Tibial nerve (tissue), 4 donors: ENCODE results near the gene MAP1LC3B2. TPM values are rescaled to one million over a fixed set of nuclear protein-coding genes. Genes with fewer than 3 reads are reported as not detected.
"Not testable (repeated sequence)": the region's sequence is repeated elsewhere in the genome, so short reads cannot be mapped to it uniquely, and the experiment has no call there.

ENCODE experiments used
- DNase-seq, 2 donors: peaks; one replicate each; pipeline ENCODE4 v3.0.0-alpha.2; 2019; ENCODE audit warnings: low spot score in 2 of 2
- H3K27ac ChIP-seq, 4 donors: fragments of 200-600 bp; sonication (generic) in 3 of 4; one replicate each; pipeline ENCODE4 v1.5.1; 2017 to 2019; ENCODE audit warnings: mild to moderate bottlenecking in 1 of 4
- H3K27me3 ChIP-seq, 2 donors: fragments of 200-600 bp; sonication (generic) in 1 of 2; one replicate each; pipeline versions ENCODE4 v1.5.1 to v1.6.0; 2017 to 2019
- H3K36me3 ChIP-seq, 3 donors: fragments of 200-600 bp; sonication (generic); one replicate each; pipeline ENCODE4 v1.5.1; 2018 to 2019
- H3K4me1 ChIP-seq, 4 donors: fragments of 200-600 bp; sonication (generic) in 3 of 4; one replicate each; pipeline ENCODE4 v1.5.1; 2017 to 2019
- H3K4me3 ChIP-seq, 4 donors: fragments of 200-600 bp; sonication (generic) in 3 of 4; one replicate each; pipeline ENCODE4 v1.5.1; 2017 to 2019; ENCODE audit warnings: mild to moderate bottlenecking in 1 of 4, moderate library complexity in 1 of 4
- H3K9me3 ChIP-seq, 4 donors: fragments of 200-600 bp; sonication (generic) in 3 of 4; one replicate each; pipeline ENCODE4 v1.5.1; 2017 to 2019
- CTCF ChIP-seq, 5 experiments: fragments of 200-600 bp in 3 of 5; fragments of 450-650 bp in 2 of 5; sonication (generic) in 3 of 5; IDR thresholded peaks; one replicate each; pipeline ENCODE4 v1.5.1; 2016 to 2019; ENCODE audit warnings: antibody characterized with exemption in 5 of 5, mild to moderate bottlenecking in 3 of 5, moderate library complexity in 2 of 5
- EP300 ChIP-seq, 2 donors: sonication (generic); formaldehyde crosslinking; IDR thresholded peaks; one replicate each; pipeline ENCODE4 v1.6.1; 2017; ENCODE audit warnings: antibody characterized with exemption in 2 of 2, mild to moderate bottlenecking in 1 of 2
- POLR2A ChIP-seq, 2 donors: fragments of 450-650 bp; IDR thresholded peaks; one replicate each; pipeline ENCODE4 v1.6.1; 2017; ENCODE audit warnings: antibody characterized with exemption in 2 of 2, mild to moderate bottlenecking in 2 of 2, moderate library complexity in 2 of 2
- WGBS, 2 donors: methylation state at CpG; one replicate each; pipeline ENCODE4 v1.1.5; 2018; 5-methylcytosine and 5-hydroxymethylcytosine counted together
- total RNA-seq, 4 donors: library from RNA; depleted of rRNA; stranded (reverse); fragments of >200 nt; gene quantifications; one replicate each; pipeline ENCODE4 v1.1.0, GENCODE V29; 2016

Gene MAP1LC3B2
- total RNA-seq, 4 donors from 2014 or later, result 0.98 to 1.7 TPM; not detected in 2

- H3K9me3 ChIP-seq, result peaks cover 0 to 15% (median 2%) of the 10 kb centered on the region in 4 donors
Measured at GRCh38 chr12:116565963-116566362, 6.8 kb downstream of the MAP1LC3B2 start.

GRCh38 chr12:116568203-116568602, 9.0 kb downstream of the MAP1LC3B2 start:
- peaks cover 0 to 10% (median 2%) of the 10 kb centered on the region in 4 donors for H3K9me3 ChIP-seq
- no peak overlapping the region for H3K4me3 ChIP-seq
- no peak for TF ChIP-seq POLR2A (IDR thresholded peaks at IDR 0.05)
- TF ChIP-seq CTCF (IDR thresholded peaks at IDR 0.05), result no peak
- no peak for TF ChIP-seq EP300 (IDR thresholded peaks at IDR 0.05)
- no peaks in the 10 kb centered on the region for H3K27me3 ChIP-seq
- 85 to 89% methylated on average over 2 of the region's 2 CpGs for WGBS, 2 donors
- no peaks in the 10 kb centered on the region for H3K36me3 ChIP-seq
- H3K27ac ChIP-seq, result no peak overlapping the region
- no peak for DNase-seq
- H3K4me1 ChIP-seq, result no peaks in the 10 kb centered on the region

More at GRCh38 chr12:116565963-116566362, 6.8 kb downstream of the MAP1LC3B2 start:
- Histone ChIP-seq H3K36me3 (no peaks in the 10 kb centered on the region), H3K27ac (no peak overlapping the region), H3K27me3 (no peaks in the 10 kb centered on the region), H3K4me1 (no peaks in the 10 kb centered on the region), H3K4me3 (no peak overlapping the region)
- no peak for DNase-seq
- WGBS, 2 donors, result 62 to 69% methylated on average over 2 of the region's 2 CpGs
- TF ChIP-seq POLR2A (IDR thresholded peaks at IDR 0.05) (no peak), EP300 (IDR thresholded peaks at IDR 0.05) (no peak), CTCF (IDR thresholded peaks at IDR 0.05) (no peak)

GRCh38 chr12:116571089-116571488, 11.9 kb downstream of the MAP1LC3B2 start:
- H3K4me3 ChIP-seq, result no peak overlapping the region

GRCh38 chr12:116573776-116574175, 14.6 kb downstream of the MAP1LC3B2 start:
- Histone ChIP-seq H3K27me3 (no peaks in the 10 kb centered on the region), H3K9me3 (no peaks in the 10 kb centered on the region), H3K27ac (no peak overlapping the region), H3K4me1 (no peaks in the 10 kb centered on the region), H3K4me3 (no peak overlapping the region), H3K36me3 (no peaks in the 10 kb centered on the region)
- TF ChIP-seq EP300 (IDR thresholded peaks at IDR 0.05) (no peak), CTCF (IDR thresholded peaks at IDR 0.05) (no peak), POLR2A (IDR thresholded peaks at IDR 0.05) (no peak)
- no peak for DNase-seq
- 93 to 94% methylated on average over 4 of the region's 4 CpGs for WGBS, 2 donors

More at GRCh38 chr12:116571089-116571488, 11.9 kb downstream of the MAP1LC3B2 start:
- Histone ChIP-seq H3K27me3 (no peaks in the 10 kb centered on the region), H3K27ac (no peak overlapping the region), H3K36me3 (no peaks in the 10 kb centered on the region), H3K9me3 (no peaks in the 10 kb centered on the region), H3K4me1 (no peaks in the 10 kb centered on the region)
- 92 to 93% methylated on average over 2 of the region's 2 CpGs for WGBS, 2 donors
- no peak for DNase-seq
- TF ChIP-seq CTCF (IDR thresholded peaks at IDR 0.05), result no peak
- TF ChIP-seq EP300 (IDR thresholded peaks at IDR 0.05), result no peak
- no peak for TF ChIP-seq POLR2A (IDR thresholded peaks at IDR 0.05)

GRCh38 chr12:116575754-116576153, 16.6 kb downstream of the MAP1LC3B2 start:
- DNase-seq, H3K36me3 ChIP-seq, H3K9me3 ChIP-seq, H3K27me3 ChIP-seq, H3K27ac ChIP-seq, H3K4me1 ChIP-seq, H3K4me3 ChIP-seq: not testable (repeated sequence)
- 87 to 92% methylated on average over 24 of the region's 24 CpGs for WGBS, 2 donors

GRCh38 chr12:116577154-116577561, 18.0 kb downstream of the MAP1LC3B2 start:
- no peak overlapping the region for H3K4me3 ChIP-seq
- no peak for TF ChIP-seq POLR2A (IDR thresholded peaks at IDR 0.05)
- no peak for TF ChIP-seq CTCF (IDR thresholded peaks at IDR 0.05)
- no peak for TF ChIP-seq EP300 (IDR thresholded peaks at IDR 0.05)
- no peaks in the 10 kb centered on the region for H3K9me3 ChIP-seq
- no peak for DNase-seq
- H3K27ac ChIP-seq, result no peak overlapping the region
- 94 to 97% methylated on average over 4 of the region's 4 CpGs for WGBS, 2 donors
- H3K4me1 ChIP-seq, result no peaks in the 10 kb centered on the region
- no peaks in the 10 kb centered on the region for H3K27me3 ChIP-seq
- no peaks in the 10 kb centered on the region for H3K36me3 ChIP-seq
